DND-41 (cell line): ENCODE data around the gene DISC1.

Experiments used
- ATAC-seq: fragments of 200-7000 bp; cut with Tn5 transposase; 3 replicates; pipeline ENCODE4 v1.9.1; 2021; ENCODE audit warnings: low read depth; ENCODE audit not compliant: insufficient read depth
- DNase-seq: peaks from one replicate; pipeline ENCODE4 v3.0.0-alpha.2; 2020
- H2AFZ ChIP-seq: 2 replicates; pipeline ENCODE4 v1.6.0; 2012; ENCODE audit warnings: low read depth, low read length
- H3K27ac ChIP-seq: 2 replicates; pipeline ENCODE4 v1.5.1; 2012; ENCODE audit warnings: low read length, inconsistent platforms
- H3K27me3 ChIP-seq: fragments of 200-600 bp; sonication (generic); 2 replicates; pipeline ENCODE4 v1.6.0; 2012; ENCODE audit warnings: low read length, mild to moderate bottlenecking, inconsistent platforms; ENCODE audit not compliant: insufficient read depth, poor library complexity
- H3K36me3 ChIP-seq: 2 replicates; pipeline ENCODE4 v1.5.1; 2012; ENCODE audit warnings: low read length, inconsistent platforms; ENCODE audit not compliant: insufficient read depth
- H3K4me1 ChIP-seq: 2 replicates; pipeline ENCODE4 v1.5.1; 2012; ENCODE audit warnings: mild to moderate bottlenecking, low read length; ENCODE audit not compliant: insufficient read depth
- H3K4me2 ChIP-seq: 2 replicates; pipeline ENCODE4 v1.6.0; 2012; ENCODE audit warnings: mild to moderate bottlenecking, moderate library complexity, low read length, inconsistent platforms; ENCODE audit not compliant: insufficient read depth
- H3K4me3 ChIP-seq, 2 experiments: fragments of 200-600 bp in 1 of 2; shearing (Covaris generic) in 1 of 2; 2 replicates each; pipeline ENCODE4 v1.5.1; 2012 to 2016; ENCODE audit warnings: inconsistent platforms in 2 of 2, low read length in 2 of 2, mild to moderate bottlenecking in 2 of 2, low read depth in 1 of 2, moderate library complexity in 1 of 2
- H3K79me2 ChIP-seq: 2 replicates; pipeline ENCODE4 v1.6.0; 2012; ENCODE audit warnings: low read length, inconsistent platforms; ENCODE audit not compliant: insufficient read depth
- H3K9ac ChIP-seq: 2 replicates; pipeline ENCODE4 v1.6.0; 2012; ENCODE audit warnings: low read depth, mild to moderate bottlenecking, inconsistent platforms, low read length, moderate library complexity
- H3K9me3 ChIP-seq: 2 replicates; pipeline ENCODE4 v1.5.1; 2012; ENCODE audit warnings: low read length, moderate library complexity, mild to moderate bottlenecking, inconsistent platforms; ENCODE audit not compliant: insufficient read depth, severe bottlenecking
- H4K20me1 ChIP-seq: 2 replicates; pipeline ENCODE4 v1.6.0; 2012; ENCODE audit warnings: low read length; ENCODE audit not compliant: insufficient read depth
- EZH2 ChIP-seq: IDR thresholded peaks from 3 replicates; pipeline ENCODE4 v1.6.1; 2012; ENCODE audit warnings: borderline replicate concordance, low read depth, mild to moderate bottlenecking, moderate library complexity, low read length, inconsistent platforms; ENCODE audit not compliant: severe bottlenecking
- TF ChIP-seq, protein P1 (sequence below): IDR thresholded peaks from 2 replicates; pipeline ENCODE4 v1.5.1; 2012; ENCODE audit warnings: borderline replicate concordance, low read length, moderate library complexity, mild to moderate bottlenecking; ENCODE audit not compliant: poor library complexity, severe bottlenecking; ENCODE audit errors: extremely low read depth

DISC1 gene

DNA sequence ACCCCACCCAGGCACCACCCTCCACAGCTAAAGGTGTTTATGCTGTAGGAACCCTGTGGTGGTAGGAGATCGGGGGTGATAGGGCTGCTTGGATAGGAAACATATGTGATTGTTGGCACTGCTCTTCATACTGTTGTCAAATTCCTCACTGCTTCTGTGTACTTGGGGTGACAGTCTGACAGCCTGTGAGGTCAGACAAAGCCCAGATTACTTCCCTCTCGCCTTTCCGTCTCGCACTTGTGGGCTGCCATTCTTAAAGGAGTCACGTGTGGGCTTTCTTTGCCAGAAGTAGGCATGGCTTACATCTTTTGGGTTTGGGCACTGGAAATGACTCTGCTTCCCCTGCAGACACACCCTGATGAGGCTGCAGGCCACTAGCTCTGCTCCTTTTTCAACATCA lies 363.8 kb downstream of the DISC1 start:
- Histone ChIP-seq H3K4me2 (no peak overlapping the region), H4K20me1 (no peaks in the 10 kb centered on the region), H3K9ac (no peak overlapping the region), H3K36me3 (no peaks in the 10 kb centered on the region), H2AFZ (no peak overlapping the region), H3K79me2 (no peaks in the 10 kb centered on the region), H3K4me1 (no peaks in the 10 kb centered on the region), H3K4me3 (no peak overlapping the region), H3K9me3 (no peaks in the 10 kb centered on the region), H3K27ac (no peak overlapping the region), H3K27me3 (no peaks in the 10 kb centered on the region)
- ATAC-seq, result no peak
- TF ChIP-seq, protein P1, sequence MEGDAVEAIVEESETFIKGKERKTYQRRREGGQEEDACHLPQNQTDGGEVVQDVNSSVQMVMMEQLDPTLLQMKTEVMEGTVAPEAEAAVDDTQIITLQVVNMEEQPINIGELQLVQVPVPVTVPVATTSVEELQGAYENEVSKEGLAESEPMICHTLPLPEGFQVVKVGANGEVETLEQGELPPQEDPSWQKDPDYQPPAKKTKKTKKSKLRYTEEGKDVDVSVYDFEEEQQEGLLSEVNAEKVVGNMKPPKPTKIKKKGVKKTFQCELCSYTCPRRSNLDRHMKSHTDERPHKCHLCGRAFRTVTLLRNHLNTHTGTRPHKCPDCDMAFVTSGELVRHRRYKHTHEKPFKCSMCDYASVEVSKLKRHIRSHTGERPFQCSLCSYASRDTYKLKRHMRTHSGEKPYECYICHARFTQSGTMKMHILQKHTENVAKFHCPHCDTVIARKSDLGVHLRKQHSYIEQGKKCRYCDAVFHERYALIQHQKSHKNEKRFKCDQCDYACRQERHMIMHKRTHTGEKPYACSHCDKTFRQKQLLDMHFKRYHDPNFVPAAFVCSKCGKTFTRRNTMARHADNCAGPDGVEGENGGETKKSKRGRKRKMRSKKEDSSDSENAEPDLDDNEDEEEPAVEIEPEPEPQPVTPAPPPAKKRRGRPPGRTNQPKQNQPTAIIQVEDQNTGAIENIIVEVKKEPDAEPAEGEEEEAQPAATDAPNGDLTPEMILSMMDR, result no peak
- TF ChIP-seq EZH2, result no peak
- no peak for DNase-seq

DNA sequence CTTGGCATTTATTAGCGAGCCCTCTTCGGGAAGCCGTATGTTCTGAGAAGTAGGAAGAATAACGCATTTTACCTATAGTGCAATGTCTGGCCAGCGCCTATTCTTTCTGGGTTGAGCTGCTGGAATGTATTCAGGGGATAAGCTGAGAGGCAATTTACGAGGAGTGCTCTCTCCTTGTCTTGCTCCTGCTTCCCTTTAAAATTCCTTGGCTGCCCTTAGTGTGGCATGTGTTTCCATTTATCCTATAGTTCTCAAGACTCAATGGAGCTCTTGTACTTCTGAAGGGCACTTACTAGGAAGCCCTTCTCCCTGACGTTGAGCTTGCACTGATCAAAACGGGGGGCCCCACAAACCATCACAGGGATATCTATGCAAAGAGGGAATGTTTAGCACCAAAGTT lies 364.6 kb downstream of the DISC1 start:
- no peak overlapping the region for H3K9ac ChIP-seq
- no peaks in the 10 kb centered on the region for H3K4me1 ChIP-seq
- no peak for ATAC-seq
- no peaks in the 10 kb centered on the region for H3K9me3 ChIP-seq
- no peak overlapping the region for H3K4me2 ChIP-seq
- DNase-seq, result no peak
- H3K4me3 ChIP-seq, result no peak overlapping the region
- H2AFZ ChIP-seq, result no peak overlapping the region
- no peaks in the 10 kb centered on the region for H3K36me3 ChIP-seq
- no peaks in the 10 kb centered on the region for H3K27me3 ChIP-seq
- H4K20me1 ChIP-seq, result no peaks in the 10 kb centered on the region
- no peak overlapping the region for H3K27ac ChIP-seq
- TF ChIP-seq EZH2, result no peak
- TF ChIP-seq, protein P1, result no peak
- no peaks in the 10 kb centered on the region for H3K79me2 ChIP-seq

DNA sequence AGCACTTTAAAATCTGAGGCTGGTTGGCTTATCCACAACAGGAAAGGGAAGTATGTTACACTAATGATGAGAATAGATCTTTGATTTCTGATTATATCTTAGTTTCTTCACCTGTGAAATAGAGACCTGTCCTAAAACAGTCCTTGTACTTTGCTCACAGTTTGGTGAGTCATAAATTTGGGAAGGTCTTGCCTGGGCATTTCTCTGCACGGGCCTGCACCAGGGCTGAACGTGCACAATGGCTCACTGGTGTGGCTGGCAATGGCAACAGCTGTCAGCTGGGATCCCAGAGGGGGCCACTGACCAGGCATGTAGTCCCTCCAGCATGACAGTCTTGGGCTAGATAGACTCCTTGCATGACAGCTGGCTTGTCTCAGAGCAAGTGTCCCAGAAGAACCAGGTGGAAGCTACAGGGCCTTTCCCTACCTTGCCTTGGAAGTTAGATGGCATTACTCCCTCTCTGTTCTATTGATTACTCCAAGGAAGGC lies 367.4 kb downstream of the DISC1 start:
- Histone ChIP-seq H3K4me2 (no peak overlapping the region), H4K20me1 (no peaks in the 10 kb centered on the region), H3K36me3 (no peaks in the 10 kb centered on the region), H2AFZ (no peak overlapping the region), H3K9me3 (no peaks in the 10 kb centered on the region), H3K27me3 (no peaks in the 10 kb centered on the region), H3K4me3 (no peak overlapping the region), H3K4me1 (no peaks in the 10 kb centered on the region), H3K79me2 (no peaks in the 10 kb centered on the region), H3K27ac (no peak overlapping the region), H3K9ac (no peak overlapping the region)
- DNase-seq, result no peak
- TF ChIP-seq, protein P1, result no peak
- TF ChIP-seq EZH2, result no peak
- no peak for ATAC-seq

DNA sequence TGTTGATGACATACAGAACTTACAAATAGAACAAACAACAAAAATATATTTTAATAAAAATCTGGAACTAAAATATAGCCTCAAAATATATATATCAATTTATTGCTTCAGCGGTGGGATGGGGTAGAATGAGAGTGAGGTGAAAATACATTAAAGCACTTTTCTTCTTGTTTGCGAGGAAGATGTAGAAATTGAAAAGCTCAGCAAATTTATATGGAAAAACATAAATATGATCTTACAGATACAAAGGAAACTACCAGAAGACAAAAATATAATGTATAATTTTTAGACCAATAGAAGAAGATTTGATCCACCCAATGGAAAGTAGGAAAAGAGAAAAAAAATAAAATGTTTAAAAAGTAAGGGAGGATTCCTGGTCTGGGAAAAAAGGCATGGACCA lies 372.2 kb downstream of the DISC1 start:
- no peaks in the 10 kb centered on the region for H3K79me2 ChIP-seq
- H3K9me3 ChIP-seq, result no peaks in the 10 kb centered on the region
- TF ChIP-seq, protein P1, result no peak
- TF ChIP-seq EZH2, result no peak
- H3K27me3 ChIP-seq, result no peaks in the 10 kb centered on the region
- H3K4me1 ChIP-seq, result no peaks in the 10 kb centered on the region
- no peak overlapping the region for H2AFZ ChIP-seq
- H3K9ac ChIP-seq, result no peak overlapping the region
- no peak overlapping the region for H3K4me2 ChIP-seq
- no peaks in the 10 kb centered on the region for H4K20me1 ChIP-seq
- no peak for DNase-seq
- no peak overlapping the region for H3K4me3 ChIP-seq
- no peaks in the 10 kb centered on the region for H3K36me3 ChIP-seq
- no peak overlapping the region for H3K27ac ChIP-seq
- no peak for ATAC-seq
